ENCODE results near the gene UFC1. TPM values are rescaled to one million over a fixed set of nuclear protein-coding genes. Genes with fewer than 3 reads are reported as not detected.

Gene UFC1
- total and polyA plus RNA-seq, 2 experiments from 2014 or later, result 86.2 to 89.6 TPM

GRCh38 chr1:161200992-161201835 lies 47.4 kb downstream of the UFC1 start:
- Histone ChIP-seq H3K9me2 (ENCODE audit: insufficient read depth) (no peaks in the 10 kb centered on the region), H3K36me3 (ENCODE audit: low read depth) (peaks cover 14% of the 10 kb centered on the region; the same call in 1 of the 2 replicates), H3F3A (ENCODE audit: insufficient read depth) (peaks cover 49% of the 10 kb centered on the region), H3K9ac (peak overlapping the region; percentile 90), H3K79me2 (ENCODE audit: insufficient read depth) (peaks cover 58% of the 10 kb centered on the region), H3K27ac (peak overlapping the region; percentile 97), H2AFZ (peak overlapping the region; percentile 63), H3K27me3 (replicated peaks; ENCODE audit: insufficient read depth) (no peaks in the 10 kb centered on the region), H3K4me2 (ENCODE audit: unreplicated experiment) (peak overlapping the region; percentile 84), H3K9me3 (ENCODE audit: low read depth) (no peaks in the 10 kb centered on the region), H4K20me1 (ENCODE audit: insufficient read depth) (no peaks in the 10 kb centered on the region), H3K4me3 (peak overlapping the region; percentile 91), H3K4me1 (ENCODE audit: insufficient read depth) (peaks cover 50% of the 10 kb centered on the region)
- peak; percentile 86 for DNase-seq
- TF ChIP-seq EZH2 (IDR thresholded peaks at IDR 0.05; ENCODE audit: insufficient read depth, poor library complexity, severe bottlenecking), result no peak
- TF ChIP-seq EZH2phosphoT487 (IDR thresholded peaks at IDR 0.05; ENCODE audit: insufficient read depth, low read depth), result no peak
- 2 to 3% methylated on average over 13 of the region's 13 CpGs for WGBS, 2 experiments (ENCODE audit: low coverage in 1 of 2, low lambda C conversion rate in 2 of 2, missing lambda C conversion rate in 2 of 2)
- in situ Hi-C loops (cut with MboI), result no loop called here

DNA sequence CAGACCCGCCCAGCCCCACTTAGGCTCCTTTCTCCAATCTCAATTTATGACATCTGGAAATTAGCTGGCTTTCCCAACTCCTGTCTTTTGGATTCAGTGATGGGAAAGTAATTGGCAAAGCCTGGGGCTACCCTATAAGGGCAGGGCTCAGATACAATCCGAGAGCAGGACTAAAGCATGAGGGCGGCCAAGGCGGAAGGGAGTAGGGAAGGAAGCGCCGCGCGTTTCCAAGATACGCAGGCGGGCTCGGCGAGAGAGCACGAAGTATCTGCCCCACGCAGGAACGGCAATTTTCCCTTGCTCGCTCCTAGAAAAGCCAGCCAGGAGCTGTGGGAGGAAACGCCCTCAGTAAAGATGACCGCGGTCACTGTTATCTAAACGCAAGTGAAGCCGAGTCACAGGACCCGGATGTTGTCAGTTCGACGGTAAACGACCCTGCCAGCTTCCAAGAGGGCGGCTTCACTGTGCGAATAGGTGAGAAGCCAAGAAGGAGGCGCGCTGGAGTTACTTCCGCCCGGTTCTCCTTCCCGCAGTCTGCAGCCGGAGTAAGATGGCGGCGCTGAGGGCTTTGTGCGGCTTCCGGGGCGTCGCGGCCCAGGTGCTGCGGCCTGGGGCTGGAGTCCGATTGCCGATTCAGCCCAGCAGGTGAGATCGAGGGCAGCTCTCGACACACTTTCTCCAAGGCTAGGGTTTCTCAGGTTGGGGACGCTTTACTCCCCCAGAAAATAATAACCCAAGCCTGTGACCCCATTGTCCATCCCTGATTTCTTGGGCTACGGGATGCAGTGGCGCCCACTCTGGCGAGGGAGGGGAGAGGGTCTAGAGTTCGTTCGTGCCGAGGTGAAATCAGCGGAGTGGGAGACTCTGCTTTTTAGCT lies 48.3 kb downstream of the UFC1 start, which contains the start of gene NDUFS2:
TSS of gene NDUFS2 (plus strand) at position 532 of the 877 bp plus-strand sequence. CDS start at position 551, 19 bp downstream.
- TF ChIP-seq EZH2 (IDR thresholded peaks at IDR 0.05; ENCODE audit: insufficient read depth, poor library complexity, severe bottlenecking) (no peak), EZH2phosphoT487 (IDR thresholded peaks at IDR 0.05; ENCODE audit: insufficient read depth, low read depth) (no peak)
- Histone ChIP-seq H3K36me3 (ENCODE audit: low read depth) (peaks cover 14% of the 10 kb centered on the region; the same call in 1 of the 2 replicates), H4K20me1 (ENCODE audit: insufficient read depth) (no peaks in the 10 kb centered on the region), H3K79me2 (ENCODE audit: insufficient read depth) (peaks cover 56% of the 10 kb centered on the region), H3K9me3 (ENCODE audit: low read depth) (no peaks in the 10 kb centered on the region), H3K4me3 (peak within 1 kb of the TSS; percentile 91), H3K4me2 (ENCODE audit: unreplicated experiment) (peak within 1 kb of the TSS; percentile 87), H2AFZ (peak within 1 kb of the TSS; percentile 74), H3K27ac (peak within 1 kb of the TSS; percentile 97), H3K27me3 (replicated peaks; ENCODE audit: insufficient read depth) (no peaks in the 10 kb centered on the region), H3K4me1 (ENCODE audit: insufficient read depth) (peaks cover 46% of the 10 kb centered on the region), H3K9ac (peak within 1 kb of the TSS; percentile 90), H3K9me2 (ENCODE audit: insufficient read depth) (no peaks in the 10 kb centered on the region), H3F3A (ENCODE audit: insufficient read depth) (peaks cover 42% of the 10 kb centered on the region)
- peak; percentile 100 for DNase-seq
- in situ Hi-C loops (cut with MboI), result no loop called here
- WGBS, 2 experiments (ENCODE audit: low coverage in 1 of 2, low lambda C conversion rate in 2 of 2, missing lambda C conversion rate in 2 of 2), result 1% methylated on average over 53 of the region's 53 CpGs

DNA sequence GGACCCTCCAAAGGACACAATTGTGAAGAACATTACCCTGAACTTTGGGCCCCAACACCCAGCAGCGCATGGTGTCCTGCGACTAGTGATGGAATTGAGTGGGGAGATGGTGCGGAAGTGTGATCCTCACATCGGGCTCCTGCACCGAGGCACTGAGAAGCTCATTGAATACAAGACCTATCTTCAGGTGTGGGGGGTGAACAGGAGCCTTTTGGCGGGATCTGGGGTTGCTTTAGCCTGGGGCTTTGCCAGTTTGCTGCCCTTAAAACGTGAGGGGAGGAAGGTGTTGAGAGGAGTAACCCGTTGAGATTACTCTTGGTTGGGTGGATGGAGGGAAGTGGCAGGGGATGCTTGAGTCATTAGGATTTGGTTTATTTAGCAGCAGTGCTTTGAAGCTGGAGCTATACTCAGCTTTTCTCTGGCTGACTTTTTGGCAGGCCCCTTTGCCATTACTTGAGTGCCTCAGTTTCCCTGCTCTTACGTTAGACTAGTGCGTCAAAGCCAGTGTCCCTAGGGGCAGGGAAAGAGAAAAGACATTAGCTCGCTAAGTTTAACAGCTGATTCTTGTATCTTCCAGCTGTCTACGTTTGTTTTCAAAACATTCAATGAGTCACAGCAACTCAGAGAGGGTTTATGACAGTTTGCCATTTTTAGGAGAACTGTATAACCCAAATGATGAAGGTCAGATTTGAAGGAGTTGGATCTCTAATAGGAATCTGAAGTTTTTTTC lies 52.8 kb downstream of the UFC1 start:
- WGBS, 2 experiments (ENCODE audit: low coverage in 1 of 2, low lambda C conversion rate in 2 of 2, missing lambda C conversion rate in 2 of 2), result 75 to 80% methylated on average over 12 of the region's 12 CpGs
- no peak overlapping the region for H3K9ac ChIP-seq
- no peaks in the 10 kb centered on the region for H3K27me3 ChIP-seq (replicated peaks; ENCODE audit: insufficient read depth)
- H3K4me3 ChIP-seq, result no peak overlapping the region
- no peak overlapping the region for H2AFZ ChIP-seq
- H3K4me2 ChIP-seq (ENCODE audit: unreplicated experiment), result no peak overlapping the region
- peak; percentile 49 for DNase-seq
- no peaks in the 10 kb centered on the region for H3K9me3 ChIP-seq (ENCODE audit: low read depth)
- H3K9me2 ChIP-seq (ENCODE audit: insufficient read depth), result no peaks in the 10 kb centered on the region
- H3K36me3 ChIP-seq (ENCODE audit: low read depth), result peaks cover 46% of the 10 kb centered on the region
- H3K27ac ChIP-seq, result no peak overlapping the region; the same call in 1 of the 2 replicates
- in situ Hi-C loops (cut with MboI), result no loop called here
- peaks cover 19% of the 10 kb centered on the region for H3F3A ChIP-seq (ENCODE audit: insufficient read depth)
- peaks cover 63% of the 10 kb centered on the region for H3K79me2 ChIP-seq (ENCODE audit: insufficient read depth)
- no peaks in the 10 kb centered on the region for H4K20me1 ChIP-seq (ENCODE audit: insufficient read depth)
- peaks cover 18% of the 10 kb centered on the region for H3K4me1 ChIP-seq (ENCODE audit: insufficient read depth)
- TF ChIP-seq EZH2 (IDR thresholded peaks at IDR 0.05; ENCODE audit: insufficient read depth, poor library complexity, severe bottlenecking), result no peak
- TF ChIP-seq EZH2phosphoT487 (IDR thresholded peaks at IDR 0.05; ENCODE audit: insufficient read depth, low read depth), result no peak

DNA sequence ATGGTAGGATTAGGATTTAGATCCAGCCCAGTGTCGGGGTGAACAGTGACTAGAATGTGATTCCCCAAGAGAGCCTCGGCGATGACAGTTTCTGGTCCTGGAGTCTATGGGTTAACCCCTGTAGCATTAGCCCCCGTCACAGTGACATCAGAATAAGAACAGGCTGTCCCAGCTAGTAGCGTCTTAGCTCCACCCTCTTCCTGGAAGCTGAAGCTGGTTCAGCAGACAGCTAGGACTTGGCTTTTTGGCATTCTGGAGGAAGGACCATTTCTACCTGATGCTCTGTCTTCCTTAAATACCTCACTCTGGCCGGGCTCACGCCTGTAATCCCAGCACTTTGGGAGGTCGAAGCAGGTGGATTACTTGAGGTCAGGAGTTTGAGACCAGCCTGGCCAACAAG lies 53.4 kb downstream of the UFC1 start:
- in situ Hi-C loops (cut with MboI), result no loop called here
- Histone ChIP-seq H4K20me1 (ENCODE audit: insufficient read depth) (no peaks in the 10 kb centered on the region), H3K79me2 (ENCODE audit: insufficient read depth) (peaks cover 65% of the 10 kb centered on the region), H3F3A (ENCODE audit: insufficient read depth) (peaks cover 16% of the 10 kb centered on the region), H3K9me2 (ENCODE audit: insufficient read depth) (no peaks in the 10 kb centered on the region), H3K27ac (no peak overlapping the region), H2AFZ (no peak overlapping the region), H3K4me3 (no peak overlapping the region), H3K27me3 (replicated peaks; ENCODE audit: insufficient read depth) (no peaks in the 10 kb centered on the region), H3K36me3 (ENCODE audit: low read depth) (peaks cover 52% of the 10 kb centered on the region), H3K9me3 (ENCODE audit: low read depth) (no peaks in the 10 kb centered on the region), H3K4me1 (ENCODE audit: insufficient read depth) (peaks cover 15% of the 10 kb centered on the region), H3K4me2 (ENCODE audit: unreplicated experiment) (no peak overlapping the region), H3K9ac (no peak overlapping the region)
- DNase-seq, result no peak
- TF ChIP-seq EZH2 (IDR thresholded peaks at IDR 0.05; ENCODE audit: insufficient read depth, poor library complexity, severe bottlenecking) (no peak), EZH2phosphoT487 (IDR thresholded peaks at IDR 0.05; ENCODE audit: insufficient read depth, low read depth) (no peak)
- WGBS, 2 experiments (ENCODE audit: low coverage in 1 of 2, low lambda C conversion rate in 2 of 2, missing lambda C conversion rate in 2 of 2), result 78 to 83% methylated on average over 8 of the region's 8 CpGs

Small RNA genes within 50 kb of the gene (small RNA-seq; reads per million reads assigned to genes)
- not detected for gene RF01225 (ENCODE audit: low read depth, low replicate concordance)

Other genes starting within 250 kb of the UFC1 start
- gene ITLN2, start 199.2 kb upstream of the UFC1 start, total RNA-seq (2014; rRNA removed; shearing (Covaris generic)), result not detected in 2 replicates
- gene ITLN2, start 199.2 kb upstream of the UFC1 start, polyA plus RNA-seq (2016; fragmentation: Nextera tagmentation; extraction: Ambion mirVana), result not detected in 2 replicates
- gene F11R, start 132.8 kb upstream of the UFC1 start, total RNA-seq (2014; rRNA removed; shearing (Covaris generic)), result 0.76 and 1.5 TPM in 2 replicates
- gene F11R, start 132.8 kb upstream of the UFC1 start, polyA plus RNA-seq (2016; fragmentation: Nextera tagmentation; extraction: Ambion mirVana), result 0.52 and 0.53 TPM in 2 replicates
- gene TSTD1, start 115.0 kb upstream of the UFC1 start, total RNA-seq (2014; rRNA removed; shearing (Covaris generic)), result not detected in 2 replicates
- gene TSTD1, start 115.0 kb upstream of the UFC1 start, polyA plus RNA-seq (2016; fragmentation: Nextera tagmentation; extraction: Ambion mirVana), result not detected in 2 replicates
- 53.2 and 68.4 TPM in 2 replicates for gene USF1, start 108.0 kb upstream of the UFC1 start, total RNA-seq (2014; rRNA removed; shearing (Covaris generic))
- gene USF1, start 108.0 kb upstream of the UFC1 start, polyA plus RNA-seq (2016; fragmentation: Nextera tagmentation; extraction: Ambion mirVana), result 12.2 and 17.1 TPM in 2 replicates
- gene ARHGAP30, start 84.1 kb upstream of the UFC1 start, total RNA-seq (2014; rRNA removed; shearing (Covaris generic)), result not detected in 2 replicates
- gene ARHGAP30, start 84.1 kb upstream of the UFC1 start, polyA plus RNA-seq (2016; fragmentation: Nextera tagmentation; extraction: Ambion mirVana), result 0.21 and 0.29 TPM in 2 replicates
- gene NECTIN4, start 64.4 kb upstream of the UFC1 start, total RNA-seq (2014; rRNA removed; shearing (Covaris generic)), result 0.54 TPM in 1 of 2 replicates, not detected in the other
- gene NECTIN4, start 64.4 kb upstream of the UFC1 start, polyA plus RNA-seq (2016; fragmentation: Nextera tagmentation; extraction: Ambion mirVana), result 0.40 and 0.54 TPM in 2 replicates
- 3.7 and 5.6 TPM in 2 replicates for gene KLHDC9, start 55.6 kb upstream of the UFC1 start, total RNA-seq (2014; rRNA removed; shearing (Covaris generic))
- 3.2 and 3.3 TPM in 2 replicates for gene KLHDC9, start 55.6 kb upstream of the UFC1 start, polyA plus RNA-seq (2016; fragmentation: Nextera tagmentation; extraction: Ambion mirVana)
- gene PFDN2, start 35.9 kb upstream of the UFC1 start, total RNA-seq (2014; rRNA removed; shearing (Covaris generic)), result 32.4 and 35.9 TPM in 2 replicates
- 121 and 125 TPM in 2 replicates for gene PFDN2, start 35.9 kb upstream of the UFC1 start, polyA plus RNA-seq (2016; fragmentation: Nextera tagmentation; extraction: Ambion mirVana)
- 16.6 and 24.3 TPM in 2 replicates for gene NIT1, start 35.9 kb upstream of the UFC1 start, total RNA-seq (2014; rRNA removed; shearing (Covaris generic))
- gene NIT1, start 35.9 kb upstream of the UFC1 start, polyA plus RNA-seq (2016; fragmentation: Nextera tagmentation; extraction: Ambion mirVana), result 30.4 and 30.9 TPM in 2 replicates
- gene DEDD, start 21.3 kb upstream of the UFC1 start, total RNA-seq (2014; rRNA removed; shearing (Covaris generic)), result 30.4 and 36.7 TPM in 2 replicates
- gene DEDD, start 21.3 kb upstream of the UFC1 start, polyA plus RNA-seq (2016; fragmentation: Nextera tagmentation; extraction: Ambion mirVana), result 37.8 and 38.4 TPM in 2 replicates
- 6.3 and 10.5 TPM in 2 replicates for gene USP21, start 5.5 kb downstream of the UFC1 start, total RNA-seq (2014; rRNA removed; shearing (Covaris generic))
- 16.0 and 16.5 TPM in 2 replicates for gene USP21, start 5.5 kb downstream of the UFC1 start, polyA plus RNA-seq (2016; fragmentation: Nextera tagmentation; extraction: Ambion mirVana)
- 18.8 and 36.2 TPM in 2 replicates for gene PPOX, start 12.4 kb downstream of the UFC1 start, total RNA-seq (2014; rRNA removed; shearing (Covaris generic))
- 21.5 and 25.9 TPM in 2 replicates for gene PPOX, start 12.4 kb downstream of the UFC1 start, polyA plus RNA-seq (2016; fragmentation: Nextera tagmentation; extraction: Ambion mirVana)
- 33.3 and 34.5 TPM in 2 replicates for gene B4GALT3, start 23.5 kb downstream of the UFC1 start, total RNA-seq (2014; rRNA removed; shearing (Covaris generic))
- 30.6 and 31.3 TPM in 2 replicates for gene B4GALT3, start 23.5 kb downstream of the UFC1 start, polyA plus RNA-seq (2016; fragmentation: Nextera tagmentation; extraction: Ambion mirVana)
- 5.9 and 9.8 TPM in 2 replicates for gene ADAMTS4, start 45.1 kb downstream of the UFC1 start, total RNA-seq (2014; rRNA removed; shearing (Covaris generic))
- 5.3 and 7.2 TPM in 2 replicates for gene ADAMTS4, start 45.1 kb downstream of the UFC1 start, polyA plus RNA-seq (2016; fragmentation: Nextera tagmentation; extraction: Ambion mirVana)
- 104 and 125 TPM in 2 replicates for gene NDUFS2, start 48.4 kb downstream of the UFC1 start, total RNA-seq (2014; rRNA removed; shearing (Covaris generic))
- 135 and 141 TPM in 2 replicates for gene NDUFS2, start 48.4 kb downstream of the UFC1 start, polyA plus RNA-seq (2016; fragmentation: Nextera tagmentation; extraction: Ambion mirVana)
- not detected in 2 replicates for gene FCER1G, start 61.3 kb downstream of the UFC1 start, total RNA-seq (2014; rRNA removed; shearing (Covaris generic))
- gene FCER1G, start 61.3 kb downstream of the UFC1 start, polyA plus RNA-seq (2016; fragmentation: Nextera tagmentation; extraction: Ambion mirVana), result 0.49 TPM in 1 of 2 replicates, not detected in the other
- not detected in 2 replicates for gene APOA2, start 69.7 kb downstream of the UFC1 start, total RNA-seq (2014; rRNA removed; shearing (Covaris generic))
- gene APOA2, start 69.7 kb downstream of the UFC1 start, polyA plus RNA-seq (2016; fragmentation: Nextera tagmentation; extraction: Ambion mirVana), result not detected in 2 replicates
- 6.5 and 19.1 TPM in 2 replicates for gene TOMM40L, start 72.1 kb downstream of the UFC1 start, total RNA-seq (2014; rRNA removed; shearing (Covaris generic))
- gene TOMM40L, start 72.1 kb downstream of the UFC1 start, polyA plus RNA-seq (2016; fragmentation: Nextera tagmentation; extraction: Ambion mirVana), result 5.7 and 5.8 TPM in 2 replicates
- gene NR1I3, start 84.2 kb downstream of the UFC1 start, total RNA-seq (2014; rRNA removed; shearing (Covaris generic)), result not detected in 2 replicates
- gene NR1I3, start 84.2 kb downstream of the UFC1 start, polyA plus RNA-seq (2016; fragmentation: Nextera tagmentation; extraction: Ambion mirVana), result 0.70 TPM in 1 of 2 replicates, not detected in the other
- not detected in 2 replicates for gene PCP4L1, start 104.8 kb downstream of the UFC1 start, total RNA-seq (2014; rRNA removed; shearing (Covaris generic))
- gene PCP4L1, start 104.8 kb downstream of the UFC1 start, polyA plus RNA-seq (2016; fragmentation: Nextera tagmentation; extraction: Ambion mirVana), result not detected in 2 replicates
- 0.11 TPM in 1 of 2 replicates, not detected in the other for gene MPZ, start 156.0 kb downstream of the UFC1 start, total RNA-seq (2014; rRNA removed; shearing (Covaris generic))
- not detected in 2 replicates for gene MPZ, start 156.0 kb downstream of the UFC1 start, polyA plus RNA-seq (2016; fragmentation: Nextera tagmentation; extraction: Ambion mirVana)
- 17.4 and 39.2 TPM in 2 replicates for gene SDHC, start 160.4 kb downstream of the UFC1 start, total RNA-seq (2014; rRNA removed; shearing (Covaris generic))
- gene SDHC, start 160.4 kb downstream of the UFC1 start, polyA plus RNA-seq (2016; fragmentation: Nextera tagmentation; extraction: Ambion mirVana), result 175 and 211 TPM in 2 replicates
- not detected in 2 replicates for gene CFAP126, start 213.9 kb downstream of the UFC1 start, total RNA-seq (2014; rRNA removed; shearing (Covaris generic))
- not detected in 2 replicates for gene CFAP126, start 213.9 kb downstream of the UFC1 start, polyA plus RNA-seq (2016; fragmentation: Nextera tagmentation; extraction: Ambion mirVana)